Thoracic aorta (tissue), 2 donors: Measurements from ENCODE around the gene KLHDC4. TPM values are rescaled to one million over a fixed set of nuclear protein-coding genes. Genes with fewer than 3 reads are reported as not detected.

ENCODE experiments used
- ATAC-seq: fragments of 150-250 bp; one replicate; pipeline ENCODE4 v1.8.0; 2017; ENCODE audit warnings: low read depth; ENCODE audit not compliant: insufficient number of reproducible peaks, low FRiP score
- DNase-seq: peaks from one replicate; pipeline ENCODE4 v3.0.0-alpha.2; 2020; ENCODE audit warnings: low spot score
- H3K27ac ChIP-seq, 2 donors: fragments of 200-600 bp; sonication (generic); 1 replicate in 1 of 2; 2 replicates in 1 of 2; pipeline ENCODE4 v1.5.1; 2016; ENCODE audit warnings: mild to moderate bottlenecking in 2 of 2, moderate library complexity in 2 of 2
- H3K27me3 ChIP-seq: fragments of 200-600 bp; sonication (generic); replicated peaks from 2 replicates; pipeline ENCODE4 v1.6.0; 2016; ENCODE audit warnings: mild to moderate bottlenecking; ENCODE audit not compliant: insufficient read depth
- H3K36me3 ChIP-seq: fragments of 200-600 bp; sonication (generic); one replicate; pipeline ENCODE4 v1.5.1; 2016
- H3K4me1 ChIP-seq, 2 donors: fragments of 200-600 bp; sonication (generic); 1 replicate in 1 of 2; 2 replicates in 1 of 2; pipeline versions ENCODE4 v1.5.1 to v1.6.0; 2016; ENCODE audit warnings: low read depth in 2 of 2, mild to moderate bottlenecking in 1 of 2; ENCODE audit not compliant: control insufficient read depth in 1 of 2
- H3K4me3 ChIP-seq: fragments of 200-600 bp; sonication (generic); 2 replicates; pipeline ENCODE4 v1.5.1; 2016; ENCODE audit warnings: mild to moderate bottlenecking
- H3K9me3 ChIP-seq: fragments of 200-600 bp; sonication (generic); 2 replicates; pipeline ENCODE4 v1.5.1; 2016
- CTCF ChIP-seq: fragments of 200-600 bp; sonication (generic); IDR thresholded peaks from one replicate; pipeline ENCODE4 v1.5.1; 2019; ENCODE audit warnings: antibody characterized with exemption
- total RNA-seq, 2 donors: library from RNA; depleted of rRNA; stranded (reverse); fragments of >200 nt; gene quantifications; one replicate each; pipeline versions ENCODE4 v1.1.0 to v1.2.3, GENCODE V29; 2016

The KLHDC4 gene
- total RNA-seq, 2 donors from 2014 or later: 33.4 to 61.4 TPM

GRCh38 chr16:87725596-87726235 is 40.1 kb downstream of the KLHDC4 start:
- H3K4me3 ChIP-seq: no peak overlapping the region
- no peak for TF ChIP-seq CTCF
- no peaks in the 10 kb centered on the region for H3K4me1 ChIP-seq
- H3K36me3 ChIP-seq: peaks cover 21% of the 10 kb centered on the region
- no peak for ATAC-seq
- DNase-seq: no peak
- H3K27ac ChIP-seq: no peak overlapping the region
- no peaks in the 10 kb centered on the region for H3K27me3 ChIP-seq
- H3K9me3 ChIP-seq: no peaks in the 10 kb centered on the region

GRCh38 chr16:87724490-87725291 is 41.1 kb downstream of the KLHDC4 start:
- no peak for TF ChIP-seq CTCF
- H3K9me3 ChIP-seq: no peaks in the 10 kb centered on the region
- no peak for ATAC-seq
- no peaks in the 10 kb centered on the region for H3K27me3 ChIP-seq
- no peaks in the 10 kb centered on the region for H3K4me1 ChIP-seq
- H3K27ac ChIP-seq: no peak overlapping the region
- H3K36me3 ChIP-seq: peaks cover 16% of the 10 kb centered on the region
- no peak overlapping the region for H3K4me3 ChIP-seq
- no peak for DNase-seq

- Histone ChIP-seq H3K27ac (no peak overlapping the region), H3K9me3 (no peaks in the 10 kb centered on the region), H3K4me3 (no peak overlapping the region), H3K27me3 (no peaks in the 10 kb centered on the region), H3K4me1 (no peaks in the 10 kb centered on the region), H3K36me3 (peaks cover 6% of the 10 kb centered on the region)
- DNase-seq: no peak
- TF ChIP-seq CTCF: no peak
- ATAC-seq: no peak
Measured at GRCh38 chr16:87723226-87723623, 42.6 kb downstream of the KLHDC4 start.

GRCh38 chr16:87722590-87723225 is 43.1 kb downstream of the KLHDC4 start:
- H3K27me3 ChIP-seq: no peaks in the 10 kb centered on the region

More at GRCh38 chr16:87722590-87723225, 43.1 kb downstream of the KLHDC4 start:
- TF ChIP-seq CTCF: no peak
- H3K4me1 ChIP-seq: no peaks in the 10 kb centered on the region
- H3K36me3 ChIP-seq: peaks cover 6% of the 10 kb centered on the region
- H3K4me3 ChIP-seq: no peak overlapping the region
- H3K9me3 ChIP-seq: no peaks in the 10 kb centered on the region
- DNase-seq: no peak
- ATAC-seq: no peak
- H3K27ac ChIP-seq: no peak overlapping the region
